SK-N-SH treated with all-trans-retinoic acid at 6 μM for 48 hours (cell line): ENCODE results near the gene ABI2.

Experiments
- ARNTL ChIP-seq: fragments of 450-650 bp; formaldehyde crosslinking; IDR thresholded peaks from 2 replicates; pipeline ENCODE4 v1.5.0; 2020; ENCODE audit warnings: low read depth, mild to moderate bottlenecking, moderate library complexity, borderline replicate concordance
- CREB5 ChIP-seq: fragments of 250-450 bp; sonication (Bioruptor Pico); IDR thresholded peaks from 2 replicates; pipeline ENCODE4 v1.5.1; 2020; ENCODE audit warnings: low read depth, mild to moderate bottlenecking, moderate library complexity
- CSRNP3 ChIP-seq: fragments of 250-450 bp; sonication (Bioruptor Pico); IDR thresholded peaks from 2 replicates; pipeline ENCODE4 v1.5.1; 2021; ENCODE audit warnings: mild to moderate bottlenecking, moderate library complexity
- ESRRG ChIP-seq: fragments of 250-450 bp; sonication (Bioruptor Pico); IDR thresholded peaks from 2 replicates; pipeline ENCODE4 v1.6.1; 2021; ENCODE audit warnings: mild to moderate bottlenecking
- GLIS3 ChIP-seq: fragments of 250-450 bp; sonication (Bioruptor Pico); IDR thresholded peaks from 2 replicates; pipeline ENCODE4 v1.5.0; 2020; ENCODE audit warnings: mild to moderate bottlenecking, moderate library complexity
- PATZ1 ChIP-seq: fragments of 250-450 bp; sonication (Bioruptor Pico); IDR thresholded peaks from 2 replicates; pipeline ENCODE4 v1.8.0; 2020; ENCODE audit warnings: mild to moderate bottlenecking, moderate library complexity, borderline replicate concordance
- POU6F1 ChIP-seq: fragments of 250-450 bp; sonication (Bioruptor Pico); IDR thresholded peaks from 2 replicates; pipeline ENCODE4 v1.8.0; 2021; ENCODE audit warnings: low read depth, mild to moderate bottlenecking, moderate library complexity, borderline replicate concordance
- PPARA ChIP-seq: fragments of 250-450 bp; sonication (Bioruptor Pico); IDR thresholded peaks from 2 replicates; pipeline ENCODE4 v1.5.0; 2020; ENCODE audit warnings: mild to moderate bottlenecking, borderline replicate concordance
- RARB ChIP-seq: fragments of 250-450 bp; sonication (Bioruptor Pico); IDR thresholded peaks from 2 replicates; pipeline ENCODE4 v1.8.0; 2021; ENCODE audit warnings: mild to moderate bottlenecking, moderate library complexity
- TCF4 ChIP-seq: fragments of 250-450 bp; sonication (Bioruptor Pico); IDR thresholded peaks from 2 replicates; pipeline ENCODE4 v1.8.0; 2021; ENCODE audit warnings: mild to moderate bottlenecking, moderate library complexity, borderline replicate concordance
- ZC3H10 ChIP-seq: fragments of 250-450 bp; sonication (Bioruptor Pico); IDR thresholded peaks from 2 replicates; pipeline ENCODE4 v1.5.1; 2021; ENCODE audit warnings: mild to moderate bottlenecking, moderate library complexity
- ZFP3 ChIP-seq: fragments of 250-450 bp; sonication (Bioruptor Pico); IDR thresholded peaks from 2 replicates; pipeline ENCODE4 v1.5.0; 2020; ENCODE audit warnings: mild to moderate bottlenecking, moderate library complexity
- ZFP30 ChIP-seq: fragments of 450-650 bp; formaldehyde crosslinking; IDR thresholded peaks from 2 replicates; pipeline ENCODE4 v1.5.0; 2022; ENCODE audit warnings: mild to moderate bottlenecking, moderate library complexity
- ZNF8 ChIP-seq: fragments of 450-650 bp; formaldehyde crosslinking; IDR thresholded peaks from 2 replicates; pipeline ENCODE4 v1.5.0; 2020; ENCODE audit warnings: mild to moderate bottlenecking, moderate library complexity

GRCh38 chr2:203440671-203441070, 112.5 kb downstream of the ABI2 start:
- no peak for TF ChIP-seq PATZ1 (CRISPR knock-in tag)
- TF ChIP-seq TCF4 (CRISPR knock-in tag): no peak
- TF ChIP-seq ZFP30 (CRISPR knock-in tag): no peak
- no peak for TF ChIP-seq ZFP3 (CRISPR knock-in tag)
- TF ChIP-seq RARB (CRISPR knock-in tag): no peak
- no peak for TF ChIP-seq ZNF8 (CRISPR knock-in tag)
- TF ChIP-seq PPARA (CRISPR knock-in tag): no peak
- no peak for TF ChIP-seq POU6F1 (CRISPR knock-in tag)
- no peak for TF ChIP-seq ESRRG (CRISPR knock-in tag)
- no peak for TF ChIP-seq ARNTL (CRISPR knock-in tag)
- no peak for TF ChIP-seq CREB5 (CRISPR knock-in tag)
- TF ChIP-seq ZC3H10: no peak
- no peak for TF ChIP-seq GLIS3 (CRISPR knock-in tag)
- TF ChIP-seq CSRNP3 (CRISPR knock-in tag): no peak
